ENCODE results near the gene OTX2. TPM values are rescaled to one million over a fixed set of nuclear protein-coding genes. Genes with fewer than 3 reads are reported as not detected.

The OTX2 gene
- total and polyA plus RNA-seq, 7 donors, result not detected

DNA sequence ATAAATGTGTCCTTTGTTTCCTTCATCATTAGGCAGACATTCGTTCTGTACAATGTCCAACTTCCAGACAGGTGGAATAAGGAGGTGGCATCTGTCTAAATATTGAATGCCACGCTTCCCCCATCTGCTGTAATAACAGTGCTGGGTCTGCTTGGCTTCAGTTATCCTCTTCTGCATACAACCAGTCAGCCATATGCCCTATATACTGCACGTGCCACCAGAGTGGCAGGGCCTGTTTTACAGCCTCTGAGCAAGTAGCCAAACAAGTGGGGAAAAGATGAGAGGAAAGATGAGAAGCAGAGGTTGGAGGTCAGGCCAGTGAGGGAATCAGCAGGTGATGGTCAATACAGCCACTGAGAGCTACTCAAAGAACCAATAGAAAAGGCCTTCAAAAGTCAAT lies 55.4 kb downstream of the OTX2 start:
- Histone ChIP-seq H3K9me3 (no peaks in the 10 kb centered on the region), H3K27me3 (no peaks in the 10 kb centered on the region), H3K4me1 (no peaks in the 10 kb centered on the region), H3K36me3 (no peaks in the 10 kb centered on the region), H3K27ac (no peak overlapping the region), H3K4me3 (no peak overlapping the region)
- no peak for DNase-seq
- intact Hi-C loops (cut with DNase I), result no loop called here
- TF ChIP-seq EP300 (IDR thresholded peaks at IDR 0.05), result no peak
- TF ChIP-seq POLR2A (IDR thresholded peaks at IDR 0.05), result no peak
- TF ChIP-seq CTCF (IDR thresholded peaks at IDR 0.05), result no peak
- no peak for TF ChIP-seq POLR2AphosphoS5 (IDR thresholded peaks at IDR 0.05)
- 25 to 49% methylated on average over 3 of the region's 3 CpGs for WGBS, 2 donors

DNA sequence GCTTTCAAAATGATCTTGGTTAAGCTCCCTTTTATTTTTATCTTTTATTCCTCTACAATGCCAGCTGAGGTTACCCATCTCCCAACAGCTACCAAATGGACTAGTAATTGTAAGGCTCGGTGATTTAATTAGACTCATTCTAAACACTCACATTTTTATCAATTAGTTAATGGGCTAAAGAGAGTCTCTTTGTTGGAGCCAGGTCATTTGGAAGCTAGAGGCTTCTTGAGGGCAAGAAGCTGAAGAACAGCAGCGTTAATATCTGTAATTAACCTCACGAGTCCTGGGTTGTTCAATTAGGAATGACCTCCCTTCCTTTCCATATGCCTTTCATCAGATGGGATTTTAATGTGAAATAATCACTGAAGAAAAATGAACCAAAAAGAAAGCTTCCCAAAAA lies 56.9 kb downstream of the OTX2 start:
- no peak for DNase-seq
- H3K36me3 ChIP-seq, result no peaks in the 10 kb centered on the region
- H3K27ac ChIP-seq, result no peak overlapping the region
- no peaks in the 10 kb centered on the region for H3K9me3 ChIP-seq
- TF ChIP-seq POLR2A (IDR thresholded peaks at IDR 0.05) (no peak), EP300 (IDR thresholded peaks at IDR 0.05) (no peak), POLR2AphosphoS5 (IDR thresholded peaks at IDR 0.05) (no peak), CTCF (IDR thresholded peaks at IDR 0.05) (no peak)
- H3K4me1 ChIP-seq, result no peaks in the 10 kb centered on the region
- no peak overlapping the region for H3K4me3 ChIP-seq
- 78 to 84% methylated on average over 3 of the region's 3 CpGs for WGBS, 2 donors
- H3K27me3 ChIP-seq, result no peaks in the 10 kb centered on the region
- intact Hi-C loops (cut with DNase I), result no loop called here

DNA sequence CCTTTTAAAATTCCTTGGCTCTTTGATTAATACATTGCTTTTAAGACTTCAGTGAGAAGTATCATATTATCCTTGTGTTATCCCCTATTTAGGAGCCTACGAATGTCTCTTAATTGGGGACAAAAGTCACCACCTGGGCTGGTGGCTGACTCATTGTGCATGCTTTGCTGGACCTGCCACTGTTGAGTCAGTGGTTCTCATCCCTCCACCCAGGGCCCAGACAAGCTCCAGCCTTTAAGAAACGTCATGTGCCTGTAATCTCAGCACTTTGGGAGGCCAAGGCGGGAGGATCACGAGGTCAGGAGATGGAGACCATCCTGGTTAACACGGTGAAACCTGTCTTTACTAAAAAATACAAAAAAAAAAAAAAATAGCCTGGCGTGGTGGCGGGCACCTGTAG lies 57.9 kb downstream of the OTX2 start:
- H3K4me3 ChIP-seq, result no peak overlapping the region
- TF ChIP-seq EP300 (IDR thresholded peaks at IDR 0.05) (no peak), POLR2AphosphoS5 (IDR thresholded peaks at IDR 0.05) (no peak), CTCF (IDR thresholded peaks at IDR 0.05) (no peak), POLR2A (IDR thresholded peaks at IDR 0.05) (no peak)
- H3K27ac ChIP-seq, result no peak overlapping the region
- DNase-seq, result no peak
- H3K27me3 ChIP-seq, result no peaks in the 10 kb centered on the region
- intact Hi-C loops (cut with DNase I), result no loop called here
- WGBS, 2 donors, result 79 to 81% methylated on average over 7 of the region's 7 CpGs
- no peaks in the 10 kb centered on the region for H3K9me3 ChIP-seq
- no peaks in the 10 kb centered on the region for H3K36me3 ChIP-seq
- no peaks in the 10 kb centered on the region for H3K4me1 ChIP-seq

DNA sequence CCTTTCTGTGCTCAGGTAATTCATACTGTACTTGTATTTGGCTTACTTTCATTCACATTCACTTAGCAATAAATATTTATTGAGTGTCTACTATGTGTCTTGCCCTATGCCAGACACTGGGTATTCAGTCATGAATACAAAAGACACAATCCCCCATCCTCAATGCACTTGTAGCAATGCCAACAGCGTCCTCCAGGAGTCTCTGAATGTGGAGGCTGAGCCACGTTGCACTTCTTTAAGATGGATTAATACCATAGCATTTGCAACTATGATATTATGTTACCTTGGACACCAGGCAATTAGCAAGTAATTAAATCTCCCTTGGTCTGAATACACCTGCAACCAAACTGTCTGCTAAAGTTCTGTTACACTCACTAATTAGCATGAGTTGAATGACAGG lies 58.8 kb downstream of the OTX2 start:
- DNase-seq, result no peak
- Histone ChIP-seq H3K9me3 (no peaks in the 10 kb centered on the region), H3K4me1 (no peaks in the 10 kb centered on the region), H3K4me3 (no peak overlapping the region), H3K36me3 (no peaks in the 10 kb centered on the region), H3K27me3 (no peaks in the 10 kb centered on the region), H3K27ac (no peak overlapping the region)
- intact Hi-C loops (cut with DNase I), result no loop called here
- WGBS, 2 donors, result 51 to 56% methylated on average over 2 of the region's 2 CpGs
- TF ChIP-seq EP300 (IDR thresholded peaks at IDR 0.05), result no peak
- TF ChIP-seq CTCF (IDR thresholded peaks at IDR 0.05), result no peak
- TF ChIP-seq POLR2A (IDR thresholded peaks at IDR 0.05), result no peak
- TF ChIP-seq POLR2AphosphoS5 (IDR thresholded peaks at IDR 0.05), result no peak

Small RNA genes lying within 50 kb of the gene (small RNA-seq; reads per million reads assigned to genes)
- gene RN7SL461P (0 reads per million in 3 donors), gene RNU6-1204P (0 reads per million in 3 donors)

Other genes starting within 250 kb of the OTX2 start
- gene TMEM260, start 230.7 kb downstream of the OTX2 start, total RNA-seq, result 10 to 100 TPM; 10.3 to 15.0 (median 12.4) TPM
- 1 to 10 TPM; 1.6 to 8.8 (median 1.8) TPM for gene TMEM260, start 230.7 kb downstream of the OTX2 start, polyA plus RNA-seq